ENCODE measurements around the gene KRTAP9-8. TPM values are rescaled to one million over a fixed set of nuclear protein-coding genes. Genes with fewer than 3 reads are reported as not detected.

Gene KRTAP9-8
- total RNA-seq, 1 experiment from 2014 or later = not detected

Other genes with a start within 250 kb of the KRTAP9-8 start
- gene KRTAP3-3, start 243.8 kb upstream of the KRTAP9-8 start, total RNA-seq (2021; ENCODE audit: unreplicated experiment) = not detected
- gene KRTAP3-2, start 238.1 kb upstream of the KRTAP9-8 start, total RNA-seq (2021; ENCODE audit: unreplicated experiment) = not detected
- not detected for gene KRTAP3-1, start 228.9 kb upstream of the KRTAP9-8 start, total RNA-seq (2021; ENCODE audit: unreplicated experiment)
- gene KRTAP1-5, start 210.8 kb upstream of the KRTAP9-8 start, total RNA-seq (2021; ENCODE audit: unreplicated experiment) = not detected
- gene KRTAP1-4, start 207.8 kb upstream of the KRTAP9-8 start, total RNA-seq (2021; ENCODE audit: unreplicated experiment) = not detected
- gene KRTAP1-3, start 203.1 kb upstream of the KRTAP9-8 start, total RNA-seq (2021; ENCODE audit: unreplicated experiment) = not detected
- gene KRTAP1-1, start 196.5 kb upstream of the KRTAP9-8 start, total RNA-seq (2021; ENCODE audit: unreplicated experiment) = not detected
- not detected for gene KRTAP2-1, start 190.7 kb upstream of the KRTAP9-8 start, total RNA-seq (2021; ENCODE audit: unreplicated experiment)
- 1.2 TPM for gene KRTAP2-2, start 182.8 kb upstream of the KRTAP9-8 start, total RNA-seq (2021; ENCODE audit: unreplicated experiment)
- 6.3 TPM for gene KRTAP2-3, start 177.9 kb upstream of the KRTAP9-8 start, total RNA-seq (2021; ENCODE audit: unreplicated experiment)
- 0.76 TPM for gene KRTAP2-4, start 172.1 kb upstream of the KRTAP9-8 start, total RNA-seq (2021; ENCODE audit: unreplicated experiment)
- not detected for gene KRTAP4-7, start 153.8 kb upstream of the KRTAP9-8 start, total RNA-seq (2021; ENCODE audit: unreplicated experiment)
- not detected for gene KRTAP4-8, start 139.9 kb upstream of the KRTAP9-8 start, total RNA-seq (2021; ENCODE audit: unreplicated experiment)
- gene KRTAP4-16, start 135.8 kb upstream of the KRTAP9-8 start, total RNA-seq (2021; ENCODE audit: unreplicated experiment) = not detected
- not detected for gene KRTAP4-9, start 132.6 kb upstream of the KRTAP9-8 start, total RNA-seq (2021; ENCODE audit: unreplicated experiment)
- gene KRTAP4-11, start 119.6 kb upstream of the KRTAP9-8 start, total RNA-seq (2021; ENCODE audit: unreplicated experiment) = not detected
- gene KRTAP4-12, start 113.8 kb upstream of the KRTAP9-8 start, total RNA-seq (2021; ENCODE audit: unreplicated experiment) = not detected
- not detected for gene KRTAP4-6, start 97.5 kb upstream of the KRTAP9-8 start, total RNA-seq (2021; ENCODE audit: unreplicated experiment)
- not detected for gene KRTAP4-5, start 88.2 kb upstream of the KRTAP9-8 start, total RNA-seq (2021; ENCODE audit: unreplicated experiment)
- gene KRTAP4-4, start 77.3 kb upstream of the KRTAP9-8 start, total RNA-seq (2021; ENCODE audit: unreplicated experiment) = not detected
- not detected for gene KRTAP4-3, start 69.8 kb upstream of the KRTAP9-8 start, total RNA-seq (2021; ENCODE audit: unreplicated experiment)
- gene KRTAP4-2, start 59.8 kb upstream of the KRTAP9-8 start, total RNA-seq (2021; ENCODE audit: unreplicated experiment) = not detected
- not detected for gene KRTAP4-1, start 53.1 kb upstream of the KRTAP9-8 start, total RNA-seq (2021; ENCODE audit: unreplicated experiment)
- gene KRTAP9-1, start 48.1 kb upstream of the KRTAP9-8 start, total RNA-seq (2021; ENCODE audit: unreplicated experiment) = not detected
- gene KRTAP9-2, start 11.4 kb upstream of the KRTAP9-8 start, total RNA-seq (2021; ENCODE audit: unreplicated experiment) = not detected
- gene KRTAP9-3, start 5.5 kb upstream of the KRTAP9-8 start, total RNA-seq (2021; ENCODE audit: unreplicated experiment) = not detected
- not detected for gene KRTAP9-4, start 11.7 kb downstream of the KRTAP9-8 start, total RNA-seq (2021; ENCODE audit: unreplicated experiment)
- gene KRTAP9-9, start 17.4 kb downstream of the KRTAP9-8 start, total RNA-seq (2021; ENCODE audit: unreplicated experiment) = not detected
- gene KRTAP9-6, start 27.4 kb downstream of the KRTAP9-8 start, total RNA-seq (2021; ENCODE audit: unreplicated experiment) = not detected
- not detected for gene KRTAP9-7, start 37.7 kb downstream of the KRTAP9-8 start, total RNA-seq (2021; ENCODE audit: unreplicated experiment)
- 0.22 TPM for gene KRTAP29-1, start 64.9 kb downstream of the KRTAP9-8 start, total RNA-seq (2021; ENCODE audit: unreplicated experiment)
- gene KRTAP16-1, start 71.3 kb downstream of the KRTAP9-8 start, total RNA-seq (2021; ENCODE audit: unreplicated experiment) = not detected
- gene KRTAP17-1, start 77.7 kb downstream of the KRTAP9-8 start, total RNA-seq (2021; ENCODE audit: unreplicated experiment) = not detected
- gene KRT33A, start 112.8 kb downstream of the KRTAP9-8 start, total RNA-seq (2021; ENCODE audit: unreplicated experiment) = not detected
- gene KRT33B, start 131.8 kb downstream of the KRTAP9-8 start, total RNA-seq (2021; ENCODE audit: unreplicated experiment) = not detected
- gene KRT34, start 144.3 kb downstream of the KRTAP9-8 start, total RNA-seq (2021; ENCODE audit: unreplicated experiment) = not detected
- not detected for gene KRT31, start 159.6 kb downstream of the KRTAP9-8 start, total RNA-seq (2021; ENCODE audit: unreplicated experiment)
- gene KRT37, start 186.6 kb downstream of the KRTAP9-8 start, total RNA-seq (2021; ENCODE audit: unreplicated experiment) = not detected
- not detected for gene KRT38, start 203.0 kb downstream of the KRTAP9-8 start, total RNA-seq (2021; ENCODE audit: unreplicated experiment)
- gene KRT32, start 229.4 kb downstream of the KRTAP9-8 start, total RNA-seq (2021; ENCODE audit: unreplicated experiment) = 0.42 TPM
- not detected for gene KRT35, start 243.2 kb downstream of the KRTAP9-8 start, total RNA-seq (2021; ENCODE audit: unreplicated experiment)

All from HCT116 (cell line).